ENCODE measurements around the gene ZDHHC11B. TPM values are rescaled to one million over a fixed set of nuclear protein-coding genes. Genes with fewer than 3 reads are reported as not detected.
"Not testable (repeated sequence)": the region's sequence is repeated elsewhere in the genome, so short reads cannot be mapped to it uniquely, and the experiment has no call there.

The ZDHHC11B gene
- polyA plus RNA-seq = not detected

- H3K4me1 Mint-ChIP-seq; H3K27ac Mint-ChIP-seq; H3K36me3 Mint-ChIP-seq; H3K9me3 Mint-ChIP-seq; H3K27me3 Mint-ChIP-seq (ENCODE audit: low read depth in 3 of 3): not testable (repeated sequence)
- peak within 1 kb of the TSS; percentile 71 to 77 (median 76) for H3K4me3 Mint-ChIP-seq
- DNase-seq = peak; percentile 73 to 79 (median 75)
These were observed at the start of gene ZDHHC11B for GRCh38 chr5:784428-785177. TSS of gene ZDHHC11B (minus strand) at chr5:784729. CDS start at chr5:766919, 17,810 bp downstream.

DNA sequence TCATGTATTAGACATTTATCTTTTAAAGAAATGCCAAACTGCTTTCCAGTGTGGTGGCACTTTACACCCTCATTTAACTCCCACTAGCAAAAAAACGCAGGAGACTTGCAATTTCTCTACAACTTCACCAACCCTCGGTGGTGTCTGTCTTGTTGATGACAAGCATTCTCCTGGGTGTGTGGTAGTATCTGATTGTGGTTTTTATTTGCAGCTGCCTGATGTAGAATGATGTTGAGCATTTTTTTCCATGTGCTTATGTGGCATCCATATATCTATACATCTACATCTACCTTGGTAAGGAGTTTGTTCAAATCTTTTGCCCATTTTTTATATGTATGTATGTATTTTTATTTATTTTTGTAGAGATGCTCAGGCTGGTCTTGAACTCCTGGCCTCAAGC, 49.5 kb upstream of the ZDHHC11B start:
- not testable (repeated sequence) for H3K4me1 Mint-ChIP-seq; H3K9me3 Mint-ChIP-seq; H3K27me3 Mint-ChIP-seq (ENCODE audit: low read depth in 3 of 3); DNase-seq; H3K27ac Mint-ChIP-seq; H3K36me3 Mint-ChIP-seq; H3K4me3 Mint-ChIP-seq

DNA sequence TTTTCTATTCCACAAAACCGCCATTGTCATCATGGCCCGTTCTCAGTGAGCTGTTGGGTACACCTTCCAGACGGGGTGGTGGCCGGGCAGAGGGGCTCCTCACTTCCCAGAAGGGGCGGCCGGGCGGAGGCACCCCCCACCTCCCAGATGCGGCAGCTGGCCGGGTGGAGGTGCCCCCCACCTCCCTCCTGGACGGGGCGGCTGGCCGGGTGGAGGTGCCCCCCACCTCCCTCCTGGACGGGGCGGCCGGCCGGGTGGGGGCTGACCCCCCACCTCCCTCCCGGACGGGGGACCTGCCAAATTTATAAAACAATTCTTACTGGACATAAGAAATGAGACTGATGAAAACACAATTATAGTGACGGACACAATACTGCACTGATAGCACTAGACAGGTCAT, 43.7 kb upstream of the ZDHHC11B start:
- not testable (repeated sequence) for H3K9me3 Mint-ChIP-seq

GRCh38 chr5:825544-825943, 41.0 kb upstream of the ZDHHC11B start:
- not testable (repeated sequence) for H3K36me3 Mint-ChIP-seq; DNase-seq; H3K27ac Mint-ChIP-seq; H3K4me3 Mint-ChIP-seq; H3K9me3 Mint-ChIP-seq; H3K4me1 Mint-ChIP-seq; H3K27me3 Mint-ChIP-seq (ENCODE audit: low read depth in 3 of 3)

More for the DNA sequence above, 43.7 kb upstream of the ZDHHC11B start:
- not testable (repeated sequence) for H3K27ac Mint-ChIP-seq; H3K4me3 Mint-ChIP-seq; DNase-seq; H3K36me3 Mint-ChIP-seq; H3K27me3 Mint-ChIP-seq (ENCODE audit: low read depth in 3 of 3); H3K4me1 Mint-ChIP-seq

- DNase-seq = no peak
- H3K36me3 Mint-ChIP-seq = no peaks in the 10 kb centered on the region
These were observed 37.0 kb upstream of the ZDHHC11B start for GRCh38 chr5:821504-821903.

DNA sequence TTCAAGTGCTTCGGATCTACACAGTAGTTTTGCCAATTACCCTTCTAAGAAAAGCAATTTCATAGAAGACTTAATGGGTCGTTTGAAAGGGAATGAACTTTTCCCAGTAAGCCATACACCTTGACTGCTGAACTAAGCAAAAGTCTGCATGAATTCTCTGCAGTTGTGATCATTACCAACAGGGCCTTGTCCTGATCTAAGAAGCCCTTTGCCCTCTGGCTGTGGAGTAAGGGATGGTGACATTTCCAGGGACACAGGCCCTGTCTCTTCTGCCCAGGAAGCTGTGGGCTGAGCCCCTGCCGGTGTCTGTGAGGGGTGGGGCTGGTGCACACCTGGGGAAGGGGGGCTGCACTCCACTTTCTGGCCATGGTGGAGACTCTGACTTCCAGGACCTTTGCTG, 35.7 kb upstream of the ZDHHC11B start:
- Mint-ChIP-seq H3K4me1 (no peaks in the 10 kb centered on the region), H3K27me3 (ENCODE audit: low read depth in 3 of 3) (peaks cover 2 to 4% (median 3%) of the 10 kb centered on the region in 3 donors), H3K27ac (no peak overlapping the region), H3K36me3 (no peaks in the 10 kb centered on the region), H3K4me3 (no peak overlapping the region), H3K9me3 (peaks cover 0 to 7% (median 0%) of the 10 kb centered on the region in 6 donors)
- no peak for DNase-seq

More at GRCh38 chr5:821504-821903, 37.0 kb upstream of the ZDHHC11B start:
- H3K4me1 Mint-ChIP-seq = no peaks in the 10 kb centered on the region
- no peak overlapping the region for H3K27ac Mint-ChIP-seq
- H3K27me3 Mint-ChIP-seq (ENCODE audit: low read depth in 3 of 3) = peaks cover 2 to 3% (median 3%) of the 10 kb centered on the region in 3 donors
- H3K4me3 Mint-ChIP-seq = no peak overlapping the region
- no peaks in the 10 kb centered on the region for H3K9me3 Mint-ChIP-seq

DNA sequence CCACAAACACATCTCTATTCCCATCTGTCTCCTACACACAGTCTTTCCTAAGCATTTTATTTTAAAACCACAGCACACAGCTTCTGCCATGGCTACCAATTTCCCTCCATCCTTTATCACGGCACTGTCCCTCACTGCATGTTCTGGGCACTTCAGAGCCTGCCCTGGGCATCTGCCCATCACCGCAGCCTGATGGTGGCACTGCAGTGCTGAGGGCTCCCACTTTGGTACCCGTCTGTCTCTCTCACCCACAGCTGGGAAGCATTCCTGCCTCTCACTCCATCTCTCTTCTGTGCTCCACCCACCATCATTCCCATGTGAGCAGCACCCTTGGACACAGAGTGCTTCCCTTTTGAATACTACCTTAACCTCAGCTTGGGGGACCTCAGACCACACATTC, 34.5 kb upstream of the ZDHHC11B start:
- Mint-ChIP-seq H3K9me3 (peaks cover 0 to 7% (median 0%) of the 10 kb centered on the region in 6 donors), H3K4me3 (no peak overlapping the region), H3K4me1 (no peaks in the 10 kb centered on the region), H3K36me3 (no peaks in the 10 kb centered on the region), H3K27ac (no peak overlapping the region), H3K27me3 (ENCODE audit: low read depth in 3 of 3) (peaks cover 0 to 3% (median 2%) of the 10 kb centered on the region in 3 donors)
- DNase-seq = no peak

GRCh38 chr5:816176-816575, 31.6 kb upstream of the ZDHHC11B start:
- H3K9me3 Mint-ChIP-seq = peaks cover 0 to 7% (median 0%) of the 10 kb centered on the region in 6 donors
- H3K4me1 Mint-ChIP-seq = no peaks in the 10 kb centered on the region
- H3K4me3 Mint-ChIP-seq = no peak overlapping the region
- H3K36me3 Mint-ChIP-seq = no peaks in the 10 kb centered on the region
- no peak for DNase-seq
- no peak overlapping the region for H3K27ac Mint-ChIP-seq
- H3K27me3 Mint-ChIP-seq (ENCODE audit: low read depth in 3 of 3) = peaks cover 0 to 3% (median 2%) of the 10 kb centered on the region in 3 donors

GRCh38 chr5:815449-815848, 30.9 kb upstream of the ZDHHC11B start:
- DNase-seq = no peak
- H3K27me3 Mint-ChIP-seq (ENCODE audit: low read depth in 3 of 3) = peaks cover 0 to 3% (median 1%) of the 10 kb centered on the region in 3 donors

DNA sequence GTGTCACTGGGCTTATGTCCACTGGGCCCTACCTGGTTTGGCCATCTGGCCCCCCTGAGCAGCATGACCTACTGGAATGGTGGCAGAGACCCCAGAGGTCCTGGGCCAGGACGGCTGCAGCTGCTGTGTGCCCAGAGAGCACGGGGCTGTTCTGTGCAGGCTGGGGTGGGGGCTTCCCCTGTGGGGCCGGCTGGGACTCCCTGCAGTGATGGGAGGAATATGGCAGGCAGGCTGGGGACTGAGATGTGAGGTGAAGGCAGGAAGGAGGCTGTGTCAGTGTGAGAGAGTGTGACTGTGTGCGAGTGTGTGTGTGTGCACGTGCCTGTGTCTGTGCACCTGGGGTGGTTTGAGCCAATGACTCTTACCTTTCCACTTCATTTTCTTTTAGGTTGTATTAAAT, 29.0 kb upstream of the ZDHHC11B start:
- H3K4me1 Mint-ChIP-seq; H3K36me3 Mint-ChIP-seq; H3K9me3 Mint-ChIP-seq; H3K4me3 Mint-ChIP-seq; DNase-seq; H3K27ac Mint-ChIP-seq; H3K27me3 Mint-ChIP-seq (ENCODE audit: low read depth in 3 of 3): not testable (repeated sequence)

More at GRCh38 chr5:815449-815848, 30.9 kb upstream of the ZDHHC11B start:
- Mint-ChIP-seq H3K4me1 (no peaks in the 10 kb centered on the region), H3K36me3 (no peaks in the 10 kb centered on the region), H3K4me3 (no peak overlapping the region), H3K9me3 (peaks cover 0 to 7% (median 0%) of the 10 kb centered on the region in 6 donors), H3K27ac (no peak overlapping the region)

GRCh38 chr5:811384-811783, 26.9 kb upstream of the ZDHHC11B start:
- H3K36me3 Mint-ChIP-seq; H3K27me3 Mint-ChIP-seq (ENCODE audit: low read depth in 3 of 3); H3K27ac Mint-ChIP-seq; H3K9me3 Mint-ChIP-seq; DNase-seq; H3K4me3 Mint-ChIP-seq; H3K4me1 Mint-ChIP-seq: not testable (repeated sequence)

- not testable (repeated sequence) for H3K27ac Mint-ChIP-seq, H3K4me3 Mint-ChIP-seq, H3K36me3 Mint-ChIP-seq, H3K4me1 Mint-ChIP-seq, DNase-seq
- Mint-ChIP-seq H3K27me3 (ENCODE audit: low read depth in 3 of 3) (peaks cover 0 to 12% (median 1%) of the 10 kb centered on the region in 3 donors), H3K9me3 (peaks cover 5 to 17% (median 12%) of the 10 kb centered on the region in 6 donors)
These were observed 23.4 kb upstream of the ZDHHC11B start for GRCh38 chr5:807719-808514.

- no peak overlapping the region for H3K4me3 Mint-ChIP-seq
- peaks cover 3 to 16% (median 5%) of the 10 kb centered on the region in 3 donors for H3K27me3 Mint-ChIP-seq (ENCODE audit: low read depth in 3 of 3)
- H3K4me1 Mint-ChIP-seq = no peaks in the 10 kb centered on the region
- H3K9me3 Mint-ChIP-seq = peaks cover 6 to 31% (median 17%) of the 10 kb centered on the region in 6 donors
- H3K27ac Mint-ChIP-seq = no peak overlapping the region
- DNase-seq = no peak
- peaks cover 0 to 13% (median 4%) of the 10 kb centered on the region in 3 donors for H3K36me3 Mint-ChIP-seq
These were observed 16.9 kb upstream of the ZDHHC11B start for GRCh38 chr5:801472-801871.

DNA sequence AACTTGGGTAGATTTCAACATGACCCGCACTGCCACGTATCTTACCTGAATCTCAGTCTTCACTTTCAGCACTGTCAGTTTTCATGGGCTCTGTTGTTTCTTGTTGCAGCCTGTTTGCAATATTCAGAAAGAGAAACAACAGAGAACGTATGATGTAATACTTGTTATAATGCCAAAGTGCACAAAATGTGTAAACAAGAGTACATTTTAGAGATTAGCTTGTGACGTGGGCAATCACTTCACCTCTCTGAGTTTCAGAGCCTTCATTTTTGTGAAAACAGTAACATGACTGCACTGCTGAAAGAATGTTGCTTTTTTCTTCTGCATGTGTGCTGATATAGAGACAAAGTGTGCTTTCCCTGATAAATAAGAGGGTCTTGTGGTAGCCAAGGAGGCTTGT, 16.5 kb upstream of the ZDHHC11B start:
- H3K27ac Mint-ChIP-seq, H3K4me3 Mint-ChIP-seq, H3K4me1 Mint-ChIP-seq, DNase-seq: not testable (repeated sequence)
- peaks cover 0 to 13% (median 4%) of the 10 kb centered on the region in 3 donors for H3K36me3 Mint-ChIP-seq
- H3K27me3 Mint-ChIP-seq (ENCODE audit: low read depth in 3 of 3) = peaks cover 4 to 16% (median 5%) of the 10 kb centered on the region in 3 donors
- H3K9me3 Mint-ChIP-seq = peaks cover 6 to 31% (median 17%) of the 10 kb centered on the region in 6 donors
